Body of pancreas (tissue), 4 donors: Measurements from ENCODE around the gene ZNF808. TPM values are rescaled to one million over a fixed set of nuclear protein-coding genes. Genes with fewer than 3 reads are reported as not detected.
"Not testable (repeated sequence)": the region's sequence is repeated elsewhere in the genome, so short reads cannot be mapped to it uniquely, and the experiment has no call there.

Experiments
- ATAC-seq: fragments of 150-250 bp; one replicate; pipeline ENCODE4 v1.9.1; 2016
- DNase-seq, 4 donors: peaks; one replicate each; pipeline ENCODE4 v3.0.0-alpha.2; 2019
- H3K27ac ChIP-seq, 4 donors: fragments of 200-600 bp; sonication (generic); 1 replicate in 3 of 4; 2 replicates in 1 of 4; pipeline versions ENCODE4 v1.5.1 to v1.6.1; 2016 to 2019; ENCODE audit warnings: mild to moderate bottlenecking in 1 of 4, mixed read lengths in 1 of 4, moderate library complexity in 1 of 4
- H3K27me3 ChIP-seq, 2 donors: fragments of 200-600 bp; sonication (generic); one replicate each; pipeline ENCODE4 v1.6.0; 2016; ENCODE audit warnings: mild to moderate bottlenecking in 1 of 2
- H3K36me3 ChIP-seq, 2 donors: fragments of 200-600 bp; sonication (generic); replicated peaks in 1 of 2; 2 replicates each; pipeline ENCODE4 v1.5.1; 2016; ENCODE audit warnings: low read depth in 2 of 2; ENCODE audit not compliant: insufficient read depth in 1 of 2
- H3K4me1 ChIP-seq: fragments of 200-600 bp; sonication (generic); one replicate; pipeline ENCODE4 v1.6.0; 2016
- H3K4me3 ChIP-seq, 2 donors: fragments of 200-600 bp; sonication (generic); 1 replicate in 1 of 2; 2 replicates in 1 of 2; pipeline ENCODE4 v1.5.1; 2016 to 2019
- H3K9me3 ChIP-seq, 3 donors: fragments of 200-600 bp; sonication (generic); 1 replicate in 2 of 3; 2 replicates in 1 of 3; pipeline ENCODE4 v1.5.1; 2016
- CTCF ChIP-seq, 7 experiments: fragments of 450-650 bp in 4 of 7; fragments of 200-600 bp in 3 of 7; sonication (generic) in 3 of 7; IDR thresholded peaks; one replicate each; pipeline ENCODE4 v1.5.1; 2016 to 2019; ENCODE audit warnings: antibody characterized with exemption in 7 of 7
- POLR2A ChIP-seq, 3 donors: fragments of 450-650 bp; IDR thresholded peaks; one replicate each; pipeline ENCODE4 v1.6.1; 2016; ENCODE audit warnings: antibody characterized with exemption in 3 of 3, mild to moderate bottlenecking in 2 of 3
- WGBS, 2 donors: methylation state at CpG; one replicate each; pipeline ENCODE4 v1.1.5; 2017; 5-methylcytosine and 5-hydroxymethylcytosine counted together
- intact Hi-C: fragments of 100-400 bp; cut with DNase I; formaldehyde crosslinking; loops from one replicate; pipeline ENCODE4 v1.15.1; 2023
- total RNA-seq, 2 donors: library from RNA; depleted of rRNA; stranded (reverse); fragments of >200 nt; gene quantifications; one replicate each; pipeline ENCODE4 v1.1.0, GENCODE V29; 2016

ZNF808 gene
- total RNA-seq, 2 donors from 2014 or later, result 9.3 to 10.9 TPM

- peaks cover 0 to 2% of the 10 kb centered on the region in 2 donors for H3K36me3 ChIP-seq
- TF ChIP-seq POLR2A (IDR thresholded peaks at IDR 0.05) (peak in 2 of 3 donors; percentile 20 to 21), CTCF (IDR thresholded peaks at IDR 0.05) (no peak)
- no peak overlapping the region for H3K4me3 ChIP-seq
- no peaks in the 10 kb centered on the region for H3K9me3 ChIP-seq
- DNase-seq (peak; percentile 61 to 77 (median 66)), ATAC-seq (peak; percentile 84)
- H3K4me1 ChIP-seq, result peaks cover 3% of the 10 kb centered on the region
- WGBS, 2 donors, result 21 to 39% methylated on average over 30 to 46 of the region's 50 CpGs
- H3K27ac ChIP-seq, result peak overlapping the region in 2 of 4 donors; percentile 50 to 68
- no peaks in the 10 kb centered on the region for H3K27me3 ChIP-seq
- intact Hi-C loops, result no loop called here
Measured at GRCh38 chr19:52535771-52536447, 8.4 kb downstream of the ZNF808 start.

- Histone ChIP-seq H3K4me1 (peaks cover 3% of the 10 kb centered on the region), H3K27ac (peak overlapping the region in 2 of 4 donors; percentile 50 to 68), H3K36me3 (peaks cover 0 to 2% of the 10 kb centered on the region in 2 donors), H3K4me3 (no peak overlapping the region), H3K9me3 (no peaks in the 10 kb centered on the region), H3K27me3 (no peaks in the 10 kb centered on the region)
- 26 to 43% methylated on average over 10 to 17 of the region's 17 CpGs for WGBS, 2 donors
- TF ChIP-seq CTCF (IDR thresholded peaks at IDR 0.05) (no peak), POLR2A (IDR thresholded peaks at IDR 0.05) (no peak)
- ATAC-seq (no peak), DNase-seq (peak in 1 of 4 donors; percentile 7)
- intact Hi-C loops, result no loop called here
Measured at GRCh38 chr19:52536448-52536800, 9.0 kb downstream of the ZNF808 start.

- H3K9me3 ChIP-seq, H3K27me3 ChIP-seq, DNase-seq, intact Hi-C loops, H3K36me3 ChIP-seq, ATAC-seq, H3K27ac ChIP-seq, H3K4me3 ChIP-seq, H3K4me1 ChIP-seq: not testable (repeated sequence)
- 73 to 87% methylated on average over 4 of the region's 4 CpGs for WGBS, 2 donors
Measured at GRCh38 chr19:52538815-52539214, 11.3 kb downstream of the ZNF808 start.

- 88 to 91% methylated on average over 5 of the region's 5 CpGs for WGBS, 2 donors
- ATAC-seq, H3K4me3 ChIP-seq, H3K27me3 ChIP-seq, H3K9me3 ChIP-seq, intact Hi-C loops, DNase-seq, H3K4me1 ChIP-seq, H3K27ac ChIP-seq: not testable (repeated sequence)
- peaks cover 4 to 17% of the 10 kb centered on the region in 2 donors for H3K36me3 ChIP-seq
Measured at GRCh38 chr19:52541176-52541575, 13.7 kb downstream of the ZNF808 start.

GRCh38 chr19:52541608-52542007 lies 14.1 kb downstream of the ZNF808 start:
- ATAC-seq, result no peak
- WGBS, 2 donors, result 83 to 85% methylated on average over 5 of the region's 5 CpGs

GRCh38 chr19:52542541-52542940 lies 15.1 kb downstream of the ZNF808 start:
- ATAC-seq, H3K4me3 ChIP-seq, H3K4me1 ChIP-seq, intact Hi-C loops, H3K27me3 ChIP-seq, DNase-seq, H3K27ac ChIP-seq: not testable (repeated sequence)
- peaks cover 0 to 16% (median 0%) of the 10 kb centered on the region in 3 donors for H3K9me3 ChIP-seq
- H3K36me3 ChIP-seq, result peaks cover 4 to 21% of the 10 kb centered on the region in 2 donors
- 83 to 86% methylated on average over 6 of the region's 6 CpGs for WGBS, 2 donors

More at GRCh38 chr19:52541608-52542007, 14.1 kb downstream of the ZNF808 start:
- H3K27me3 ChIP-seq, result no peaks in the 10 kb centered on the region
- DNase-seq, result no peak
- intact Hi-C loops, result no loop called here
- H3K4me1 ChIP-seq, result no peaks in the 10 kb centered on the region
- peaks cover 0 to 7% (median 0%) of the 10 kb centered on the region in 3 donors for H3K9me3 ChIP-seq
- H3K36me3 ChIP-seq, result peaks cover 4 to 17% of the 10 kb centered on the region in 2 donors
- TF ChIP-seq POLR2A (IDR thresholded peaks at IDR 0.05) (no peak), CTCF (IDR thresholded peaks at IDR 0.05) (no peak)
- H3K27ac ChIP-seq, result no peak overlapping the region
- no peak overlapping the region for H3K4me3 ChIP-seq
